GM12878 (cell line): ENCODE data around the gene SDK2. TPM values are rescaled to one million over a fixed set of nuclear protein-coding genes. Genes with fewer than 3 reads are reported as not detected.

Experiments used
- ATAC-seq: fragments of 200-7000 bp; cut with Tn5 transposase; 3 replicates; pipeline ENCODE4 v1.9.1; 2020; ENCODE audit warnings: mild to moderate bottlenecking, moderate library complexity
- BruUV-seq: library from RNA; stranded (reverse); fragments of 400-500 nt; replicated peaks from 2 replicates; lab custom pipeline; 2021; lab: Mats Ljungman, UMichigan
- CTCF ChIA-PET: fragments of 300-600 bp; sonication (Branson Sonifier 250); formaldehyde crosslinking; extraction: SDS; loops from one replicate; lab custom pipeline; 2021; ENCODE audit warnings: inconsistent platforms; lab: Yijun Ruan, JAX
- POLR2A ChIA-PET: fragments of 350-600 bp; formaldehyde crosslinking; extraction: SDS; loops from one replicate; lab custom pipeline; 2021; ENCODE audit warnings: inconsistent platforms; lab: Charles Lee
- RAD21 ChIA-PET: fragments of 300-600 bp; sonication (Branson Sonifier 250); formaldehyde crosslinking; loops from one replicate; lab custom pipeline; 2023; ENCODE audit warnings: antibody characterized with exemption; ENCODE audit not compliant: unreplicated experiment; lab: Charles Lee
- SMC1A ChIA-PET: fragments of 300-600 bp; sonication (Branson Sonifier 250); formaldehyde crosslinking; loops from one replicate; lab custom pipeline; 2023; ENCODE audit not compliant: unreplicated experiment, uncharacterized antibody; lab: Charles Lee
- DNase-seq: peaks from one replicate; pipeline ENCODE4 v3.0.0-alpha.2; 2011; ENCODE audit warnings: low read depth, low spot score
- FAIRE-seq: peaks from 3 replicates; lab custom pipeline; 2011; peaks lifted over from hg19 to GRCh38; lab: Jason Lieb, UNC
- H2AFZ ChIP-seq: 2 replicates; pipeline ENCODE4 v1.6.0; 2011; ENCODE audit warnings: low read depth, low read length, control low read depth; ENCODE audit not compliant: control insufficient read depth
- H3K27ac ChIP-seq: 2 replicates; pipeline ENCODE4 v1.5.1; 2011; ENCODE audit warnings: control low read depth; ENCODE audit not compliant: control insufficient read depth, insufficient read depth
- H3K27me3 ChIP-seq, 2 experiments: replicated peaks in 1 of 2; 2 replicates each; pipeline versions ENCODE4 v1.6.0 to v1.6.1; 2011; ENCODE audit warnings: low read length in 1 of 2; ENCODE audit not compliant: control insufficient read depth in 2 of 2, insufficient read depth in 2 of 2
- H3K36me3 ChIP-seq, 2 experiments: 2 replicates each; pipeline ENCODE4 v1.5.1; 2011; ENCODE audit warnings: low read length in 1 of 2; ENCODE audit not compliant: control insufficient read depth in 2 of 2, insufficient read depth in 2 of 2
- H3K4me1 ChIP-seq: 2 replicates; pipeline ENCODE4 v1.6.1; 2011; ENCODE audit warnings: mild to moderate bottlenecking, low read length, moderate library complexity, mixed read lengths; ENCODE audit not compliant: control insufficient read depth, insufficient read depth
- H3K4me2 ChIP-seq: 2 replicates; pipeline ENCODE4 v1.6.0; 2011; ENCODE audit warnings: control low read depth; ENCODE audit not compliant: control insufficient read depth, insufficient read depth
- H3K4me3 ChIP-seq: fragments of 200-600 bp; sonication (generic); 2 replicates; pipeline ENCODE4 v1.5.1; 2016
- H3K79me2 ChIP-seq: 2 replicates; pipeline ENCODE4 v1.6.0; 2011; ENCODE audit warnings: low read length; ENCODE audit not compliant: control insufficient read depth, insufficient read depth
- H3K9ac ChIP-seq: 2 replicates; pipeline ENCODE4 v1.8.0; 2011; ENCODE audit warnings: low read length, control low read depth, mixed read lengths; ENCODE audit not compliant: control insufficient read depth, insufficient read depth
- H3K9me3 ChIP-seq: replicated peaks from 3 replicates; pipeline ENCODE4 v1.5.1; 2011; ENCODE audit warnings: mild to moderate bottlenecking, low read length; ENCODE audit not compliant: control insufficient read depth, insufficient read depth
- H4K20me1 ChIP-seq: 2 replicates; pipeline ENCODE4 v1.6.0; 2011; ENCODE audit not compliant: control insufficient read depth, insufficient read depth
- BMI1 ChIP-seq: fragments of 450-650 bp; IDR thresholded peaks from 2 replicates; pipeline ENCODE4 v1.6.1; 2016; ENCODE audit warnings: mild to moderate bottlenecking, moderate library complexity, borderline replicate concordance
- CBX5 ChIP-seq: sonication (generic); IDR thresholded peaks from 2 replicates; pipeline ENCODE4 v1.6.1; 2016; ENCODE audit warnings: low read depth, moderate library complexity, mild to moderate bottlenecking, inconsistent platforms
- CREM ChIP-seq: IDR thresholded peaks from 2 replicates; pipeline ENCODE4 v1.6.1; 2014; ENCODE audit warnings: antibody characterized with exemption, low read depth
- MEF2B ChIP-seq: fragments of 450-650 bp; IDR thresholded peaks from 2 replicates; pipeline ENCODE4 v1.6.1; 2018; ENCODE audit warnings: mild to moderate bottlenecking, moderate library complexity; ENCODE audit not compliant: partially characterized antibody, poor library complexity, severe bottlenecking
- SMC3 ChIP-seq: IDR thresholded peaks from 2 replicates; pipeline ENCODE4 v1.6.1; 2011; ENCODE audit warnings: low read length, improper control_type of control experiment, borderline replicate concordance
- YBX1 ChIP-seq: fragments of 450-650 bp; IDR thresholded peaks from 2 replicates; pipeline ENCODE4 v1.6.1; 2016; ENCODE audit warnings: antibody characterized with exemption
- WGBS: methylation state at CpG from one replicate; pipeline ENCODE4 v1.1.6; 2016; ENCODE audit warnings: low lambda C conversion rate; ENCODE audit not compliant: insufficient replicate concordance, insufficient coverage; ENCODE audit errors: missing lambda C conversion rate; 5-methylcytosine and 5-hydroxymethylcytosine counted together
- in situ Hi-C: fragments of 300-500 bp; cut with MboI; formaldehyde crosslinking; loops from 9 replicates; pipeline ENCODE4 v1.14.3; 2018; ENCODE audit warnings: mixed read lengths
- intact Hi-C: fragments of 100-400 bp; cut with micrococcal nuclease; formaldehyde crosslinking; loops from one replicate; pipeline ENCODE4 v1.14.2; 2022; ENCODE audit not compliant: unreplicated experiment
- polyA plus RNA-seq, 11 experiments: library from polyadenylated mRNA; depleted of rRNA in 4 of 11; unstranded in 6 of 11; stranded (reverse) in 5 of 11; fragments of >200 nt; fragmentation: Nextera tagmentation in 4 of 11; fragmentation: Illumina TruSeq in 1 of 11; extraction: Ambion mirVana in 4 of 11; extraction: Trizol in 1 of 11; gene quantifications; 1 replicate in 1 of 11; 2 replicates in 10 of 11; pipeline versions ENCODE4 v1.2.1 to v1.2.3, GENCODE V29; 2011 to 2016; ENCODE audit warnings: inconsistent platforms in 2 of 11, missing spikeins in 2 of 11, low read depth in 1 of 11
- total RNA-seq, 4 experiments: library from RNA; depleted of rRNA in 3 of 4; stranded (reverse); fragments of >200 nt in 3 of 4; fragmentation: Illumina TruSeq in 1 of 4; extraction: Trizol in 1 of 4; gene quantifications; 2 replicates each; pipeline versions ENCODE4 v1.2.1 to v1.2.3, GENCODE V29; 2013 to 2021
- TF ChIP-seq, protein P1 (sequence below): fragments of 450-650 bp; IDR thresholded peaks from 2 replicates; pipeline ENCODE4 v1.6.1; 2018; ENCODE audit warnings: borderline replicate concordance, mild to moderate bottlenecking; ENCODE audit not compliant: partially characterized antibody
- TF ChIP-seq, protein P2 (sequence below): fragments of 450-650 bp; IDR thresholded peaks from 2 replicates; pipeline ENCODE4 v1.6.1; 2017; ENCODE audit warnings: mild to moderate bottlenecking, moderate library complexity

Gene SDK2
- total and polyA plus RNA-seq, 10 of the 15 experiments (the other 5 are each of a cell fraction or from before 2014, with no cell fraction given) = 0.03 to 0.08 (median 0.03) TPM; not detected in 7

DNA sequence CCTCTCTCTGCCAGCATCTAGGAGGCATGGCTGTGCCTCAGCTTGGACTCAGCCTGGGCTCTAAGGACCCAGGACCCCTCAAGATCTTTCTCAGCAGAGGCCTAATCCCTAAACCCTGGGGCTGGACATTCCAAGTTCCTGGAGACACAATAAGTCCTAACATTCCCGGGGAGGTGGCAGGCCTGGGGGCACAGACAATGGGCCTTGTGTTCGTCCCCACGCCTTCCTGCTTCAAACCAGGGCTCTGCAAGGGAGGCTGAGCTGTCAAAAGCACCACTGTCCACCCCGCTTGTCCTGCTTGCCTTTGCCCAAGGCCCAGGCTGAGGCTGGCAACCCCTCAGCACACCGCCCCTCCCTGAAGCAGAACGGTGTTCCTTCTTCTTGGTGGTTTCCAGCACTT, 13.7 kb downstream of the SDK2 start:
- POLR2A ChIA-PET = no interaction called here
- H3K9me3 ChIP-seq = no peaks in the 10 kb centered on the region
- RAD21 ChIA-PET = no interaction called here
- no peaks in the 10 kb centered on the region for H3K27me3 ChIP-seq
- TF ChIP-seq CBX5 = no peak
- no peaks in the 10 kb centered on the region for H3K4me1 ChIP-seq
- ATAC-seq (no peak), FAIRE-seq (no peak), DNase-seq (no peak)
- H3K9ac ChIP-seq = no peak overlapping the region
- no peak overlapping the region for H3K4me2 ChIP-seq
- SMC1A ChIA-PET = no interaction called here
- no peak overlapping the region for H3K27ac ChIP-seq
- intact Hi-C loops (no loop called here), in situ Hi-C loops (no loop called here)
- no peaks in the 10 kb centered on the region for H3K36me3 ChIP-seq
- no TSS peak for BruUV-seq
- H3K79me2 ChIP-seq = no peaks in the 10 kb centered on the region
- 22% methylated on average over 6 of the region's 6 CpGs for WGBS
- CTCF ChIA-PET = no interaction called here
- H2AFZ ChIP-seq = no peak overlapping the region
- no peaks in the 10 kb centered on the region for H4K20me1 ChIP-seq
- H3K4me3 ChIP-seq = no peak overlapping the region

DNA sequence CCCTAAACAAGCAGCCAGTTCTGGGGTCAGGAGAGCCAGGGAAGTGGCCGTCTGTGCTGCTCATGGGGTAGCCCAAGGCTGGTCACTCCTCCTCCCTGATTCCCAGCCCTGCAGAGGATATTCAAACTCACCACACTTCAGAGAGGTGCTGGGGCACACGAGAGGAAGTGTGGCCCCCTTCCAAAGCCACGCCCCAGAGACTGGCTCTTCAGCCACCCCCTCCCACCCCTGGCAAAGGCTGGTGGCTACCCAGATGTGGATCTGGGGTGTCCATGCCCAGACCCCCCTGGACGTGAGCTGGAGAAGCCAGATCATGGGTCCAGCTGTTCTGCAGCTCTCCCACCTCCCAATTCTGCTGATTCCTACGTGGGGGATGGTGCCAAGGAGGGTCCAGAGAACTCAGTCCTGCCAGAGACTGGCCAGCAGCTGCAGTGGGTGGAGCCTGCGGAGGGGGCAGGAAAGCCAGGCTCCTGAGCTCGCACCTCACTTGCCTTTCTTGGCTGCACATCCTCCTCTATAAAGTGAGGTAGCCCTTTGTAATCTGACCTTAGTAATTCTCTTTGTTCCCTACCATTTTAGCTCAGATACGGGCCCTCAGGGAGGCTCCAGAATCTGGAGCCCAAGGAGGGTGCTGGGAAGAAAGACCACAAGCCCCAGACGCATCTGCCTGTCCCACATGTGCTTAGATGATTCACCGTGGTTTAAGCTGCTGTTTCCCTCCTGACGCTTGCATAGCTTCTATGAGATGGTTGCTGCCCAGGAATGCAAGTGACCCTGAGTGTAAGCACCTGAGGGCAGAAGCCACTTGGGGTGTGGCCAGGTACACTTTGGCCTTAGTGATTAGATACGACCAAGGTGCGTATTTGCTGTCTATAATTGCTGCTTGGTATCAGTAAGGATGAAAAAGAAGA, 15.3 kb downstream of the SDK2 start:
- ATAC-seq = no peak
- no TSS peak for BruUV-seq
- POLR2A ChIA-PET = no interaction called here

More for the DNA sequence above, 15.3 kb downstream of the SDK2 start:
- WGBS = 7% methylated on average over 13 of the region's 13 CpGs
- Histone ChIP-seq H3K36me3 (no peaks in the 10 kb centered on the region), H3K27me3 (0 out of 4 replicates have a peak, but pooled peaks cover 0 to 2% of the 10 kb centered on the region in 2 experiments), H3K4me3 (no peak overlapping the region), H3K4me1 (no peaks in the 10 kb centered on the region), H3K79me2 (no peaks in the 10 kb centered on the region), H4K20me1 (no peaks in the 10 kb centered on the region), H3K9me3 (no peaks in the 10 kb centered on the region), H2AFZ (no peak overlapping the region), H3K27ac (no peak overlapping the region), H3K9ac (no peak overlapping the region), H3K4me2 (no peak overlapping the region)
- no peak for DNase-seq
- in situ Hi-C loops = no loop called here
- no peak for FAIRE-seq
- intact Hi-C loops = no loop called here
- ChIA-PET CTCF (interaction anchor here (0.6 kb wide), 1 partner anchor 321 kb away, joined by 3 read pairs; no protein-coding TSS in a partner anchor), RAD21 (no interaction called here), SMC1A (no interaction called here)
- TF ChIP-seq BMI1 (no peak), YBX1 (no peak), CREM (no peak), MEF2B (no peak), SMC3 (no peak)
- TF ChIP-seq, protein P1, sequence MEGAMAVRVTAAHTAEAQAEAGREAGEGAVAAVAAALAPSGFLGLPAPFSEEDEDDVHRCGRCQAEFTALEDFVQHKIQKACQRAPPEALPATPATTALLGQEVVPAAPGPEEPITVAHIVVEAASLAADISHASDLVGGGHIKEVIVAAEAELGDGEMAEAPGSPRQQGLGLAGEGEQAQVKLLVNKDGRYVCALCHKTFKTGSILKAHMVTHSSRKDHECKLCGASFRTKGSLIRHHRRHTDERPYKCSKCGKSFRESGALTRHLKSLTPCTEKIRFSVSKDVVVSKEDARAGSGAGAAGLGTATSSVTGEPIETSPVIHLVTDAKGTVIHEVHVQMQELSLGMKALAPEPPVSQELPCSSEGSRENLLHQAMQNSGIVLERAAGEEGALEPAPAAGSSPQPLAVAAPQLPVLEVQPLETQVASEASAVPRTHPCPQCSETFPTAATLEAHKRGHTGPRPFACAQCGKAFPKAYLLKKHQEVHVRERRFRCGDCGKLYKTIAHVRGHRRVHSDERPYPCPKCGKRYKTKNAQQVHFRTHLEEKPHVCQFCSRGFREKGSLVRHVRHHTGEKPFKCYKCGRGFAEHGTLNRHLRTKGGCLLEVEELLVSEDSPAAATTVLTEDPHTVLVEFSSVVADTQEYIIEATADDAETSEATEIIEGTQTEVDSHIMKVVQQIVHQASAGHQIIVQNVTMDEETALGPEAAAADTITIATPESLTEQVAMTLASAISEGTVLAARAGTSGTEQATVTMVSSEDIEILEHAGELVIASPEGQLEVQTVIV = no peak
- TF ChIP-seq, protein P2, sequence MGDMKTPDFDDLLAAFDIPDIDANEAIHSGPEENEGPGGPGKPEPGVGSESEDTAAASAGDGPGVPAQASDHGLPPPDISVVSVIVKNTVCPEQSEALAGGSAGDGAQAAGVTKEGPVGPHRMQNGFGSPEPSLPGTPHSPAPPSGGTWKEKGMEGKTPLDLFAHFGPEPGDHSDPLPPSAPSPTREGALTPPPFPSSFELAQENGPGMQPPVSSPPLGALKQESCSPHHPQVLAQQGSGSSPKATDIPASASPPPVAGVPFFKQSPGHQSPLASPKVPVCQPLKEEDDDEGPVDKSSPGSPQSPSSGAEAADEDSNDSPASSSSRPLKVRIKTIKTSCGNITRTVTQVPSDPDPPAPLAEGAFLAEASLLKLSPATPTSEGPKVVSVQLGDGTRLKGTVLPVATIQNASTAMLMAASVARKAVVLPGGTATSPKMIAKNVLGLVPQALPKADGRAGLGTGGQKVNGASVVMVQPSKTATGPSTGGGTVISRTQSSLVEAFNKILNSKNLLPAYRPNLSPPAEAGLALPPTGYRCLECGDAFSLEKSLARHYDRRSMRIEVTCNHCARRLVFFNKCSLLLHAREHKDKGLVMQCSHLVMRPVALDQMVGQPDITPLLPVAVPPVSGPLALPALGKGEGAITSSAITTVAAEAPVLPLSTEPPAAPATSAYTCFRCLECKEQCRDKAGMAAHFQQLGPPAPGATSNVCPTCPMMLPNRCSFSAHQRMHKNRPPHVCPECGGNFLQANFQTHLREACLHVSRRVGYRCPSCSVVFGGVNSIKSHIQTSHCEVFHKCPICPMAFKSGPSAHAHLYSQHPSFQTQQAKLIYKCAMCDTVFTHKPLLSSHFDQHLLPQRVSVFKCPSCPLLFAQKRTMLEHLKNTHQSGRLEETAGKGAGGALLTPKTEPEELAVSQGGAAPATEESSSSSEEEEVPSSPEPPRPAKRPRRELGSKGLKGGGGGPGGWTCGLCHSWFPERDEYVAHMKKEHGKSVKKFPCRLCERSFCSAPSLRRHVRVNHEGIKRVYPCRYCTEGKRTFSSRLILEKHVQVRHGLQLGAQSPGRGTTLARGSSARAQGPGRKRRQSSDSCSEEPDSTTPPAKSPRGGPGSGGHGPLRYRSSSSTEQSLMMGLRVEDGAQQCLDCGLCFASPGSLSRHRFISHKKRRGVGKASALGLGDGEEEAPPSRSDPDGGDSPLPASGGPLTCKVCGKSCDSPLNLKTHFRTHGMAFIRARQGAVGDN = no peak
